ENCODE data around the gene EFEMP2. TPM values are rescaled to one million over a fixed set of nuclear protein-coding genes. Genes with fewer than 3 reads are reported as not detected.
"Not testable (repeated sequence)": the region's sequence is repeated elsewhere in the genome, so short reads cannot be mapped to it uniquely, and the experiment has no call there.

EFEMP2 gene
- total and polyA plus RNA-seq, 4 donors: 34.2 to 67.0 (median 53.8) TPM

GRCh38 chr11:65894034-65894591 lies 21.5 kb upstream of the EFEMP2 start:
- Histone ChIP-seq H3K9me3 (ENCODE audit: control insufficient read depth in 4 of 4, insufficient read depth in 3 of 4, low read length in 3 of 4) (no peaks in the 10 kb centered on the region), H3K9ac (ENCODE audit: insufficient read depth in 1 of 2, low read length in 2 of 2) (no peak overlapping the region), H3K36me3 (ENCODE audit: control insufficient read depth in 4 of 4, insufficient read depth in 4 of 4, low read length in 4 of 4) (no peaks in the 10 kb centered on the region), H3K27ac (ENCODE audit: low read depth in 1 of 2, low read length in 1 of 2) (peak overlapping the region; percentile 62 to 94), H3K4me1 (ENCODE audit: control insufficient read depth in 5 of 5, insufficient read depth in 5 of 5, low read length in 5 of 5) (peaks cover 4 to 40% (median 7%) of the 10 kb centered on the region in 5 donors), H3K27me3 (ENCODE audit: control insufficient read depth in 3 of 3, insufficient read depth in 3 of 3, low read length in 2 of 3) (peaks cover 0 to 27% (median 18%) of the 10 kb centered on the region in 3 donors), H3K4me3 (no peak overlapping the region)
- WGBS, 2 donors: 21 to 41% methylated on average over 16 of the region's 16 CpGs
- no peak for DNase-seq
- no peak for ATAC-seq (ENCODE audit: insufficient read depth, low FRiP score)
- no peak for TF ChIP-seq CTCF (IDR thresholded peaks at IDR 0.05; ENCODE audit: control extremely low read depth, extremely low read depth)

- H3K36me3 ChIP-seq (ENCODE audit: control insufficient read depth in 4 of 4, insufficient read depth in 4 of 4, low read length in 4 of 4): no peaks in the 10 kb centered on the region
- H3K9ac ChIP-seq (ENCODE audit: insufficient read depth in 1 of 2, low read length in 2 of 2): no peak overlapping the region
- peaks cover 5 to 49% (median 7%) of the 10 kb centered on the region in 5 donors for H3K4me1 ChIP-seq (ENCODE audit: control insufficient read depth in 5 of 5, insufficient read depth in 5 of 5, low read length in 5 of 5)
- peaks cover 0 to 15% (median 10%) of the 10 kb centered on the region in 3 donors for H3K27me3 ChIP-seq (ENCODE audit: control insufficient read depth in 3 of 3, insufficient read depth in 3 of 3, low read length in 2 of 3)
- no peaks in the 10 kb centered on the region for H3K9me3 ChIP-seq (ENCODE audit: control insufficient read depth in 4 of 4, insufficient read depth in 3 of 4, low read length in 3 of 4)
- no peak for ATAC-seq (ENCODE audit: insufficient read depth, low FRiP score)
- DNase-seq: no peak
- H3K4me3 ChIP-seq: no peak overlapping the region
- no peak for TF ChIP-seq CTCF (IDR thresholded peaks at IDR 0.05; ENCODE audit: control extremely low read depth, extremely low read depth)
- H3K27ac ChIP-seq (ENCODE audit: low read depth in 1 of 2, low read length in 1 of 2): peak overlapping the region; percentile 24 to 93
- WGBS, 2 donors: 69 to 79% methylated on average over 10 of the region's 10 CpGs
Measured at GRCh38 chr11:65892661-65893317, 20.2 kb upstream of the EFEMP2 start.

- WGBS, 2 donors: 53 to 62% methylated on average over 5 of the region's 5 CpGs
- H3K9me3 ChIP-seq (ENCODE audit: control insufficient read depth in 4 of 4, insufficient read depth in 3 of 4, low read length in 3 of 4); DNase-seq; H3K36me3 ChIP-seq (ENCODE audit: control insufficient read depth in 4 of 4, insufficient read depth in 4 of 4, low read length in 4 of 4); ATAC-seq (ENCODE audit: insufficient read depth, low FRiP score): not testable (repeated sequence)
- Histone ChIP-seq H3K9ac (ENCODE audit: insufficient read depth in 1 of 2, low read length in 2 of 2) (peak overlapping the region in 1 of 2 donors; percentile 17), H3K27ac (ENCODE audit: low read depth in 1 of 2, low read length in 1 of 2) (peak overlapping the region; percentile 93 to 98), H3K27me3 (ENCODE audit: control insufficient read depth in 3 of 3, insufficient read depth in 3 of 3, low read length in 2 of 3) (peaks cover 0 to 11% (median 6%) of the 10 kb centered on the region in 3 donors), H3K4me1 (ENCODE audit: control insufficient read depth in 5 of 5, insufficient read depth in 5 of 5, low read length in 5 of 5) (peaks cover 5 to 54% (median 11%) of the 10 kb centered on the region in 5 donors), H3K4me3 (peak overlapping the region; percentile 64)
Measured at GRCh38 chr11:65892137-65892540, 19.5 kb upstream of the EFEMP2 start.
